GM18499 (cell line): ENCODE data around the gene PPP1R13L.
"Not testable (repeated sequence)": the region's sequence is repeated elsewhere in the genome, so short reads cannot be mapped to it uniquely, and the experiment has no call there.

Experiments
- ATAC-seq: cut with Tn5 transposase; IDR thresholded peaks from one replicate; pipeline ENCODE4 v1.9.1; 2021; ENCODE audit warnings: moderate number of reproducible peaks; ENCODE audit not compliant: insufficient read depth, unreplicated experiment

PPP1R13L gene

DNA sequence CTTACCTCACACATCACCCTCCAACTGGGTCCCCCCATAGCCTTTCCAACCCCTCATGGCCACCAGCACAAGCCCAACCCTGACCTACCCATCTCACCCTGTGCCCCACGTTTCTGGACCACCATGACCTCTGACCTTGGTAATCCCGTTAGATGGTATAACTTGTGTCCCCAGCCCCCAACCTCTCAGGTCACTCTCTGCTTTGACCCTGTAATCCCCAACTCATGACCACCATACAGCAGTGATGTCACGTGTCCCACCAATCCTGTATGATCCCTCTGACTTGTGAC, 55.8 kb downstream of the PPP1R13L start:
- ATAC-seq = no peak

DNA sequence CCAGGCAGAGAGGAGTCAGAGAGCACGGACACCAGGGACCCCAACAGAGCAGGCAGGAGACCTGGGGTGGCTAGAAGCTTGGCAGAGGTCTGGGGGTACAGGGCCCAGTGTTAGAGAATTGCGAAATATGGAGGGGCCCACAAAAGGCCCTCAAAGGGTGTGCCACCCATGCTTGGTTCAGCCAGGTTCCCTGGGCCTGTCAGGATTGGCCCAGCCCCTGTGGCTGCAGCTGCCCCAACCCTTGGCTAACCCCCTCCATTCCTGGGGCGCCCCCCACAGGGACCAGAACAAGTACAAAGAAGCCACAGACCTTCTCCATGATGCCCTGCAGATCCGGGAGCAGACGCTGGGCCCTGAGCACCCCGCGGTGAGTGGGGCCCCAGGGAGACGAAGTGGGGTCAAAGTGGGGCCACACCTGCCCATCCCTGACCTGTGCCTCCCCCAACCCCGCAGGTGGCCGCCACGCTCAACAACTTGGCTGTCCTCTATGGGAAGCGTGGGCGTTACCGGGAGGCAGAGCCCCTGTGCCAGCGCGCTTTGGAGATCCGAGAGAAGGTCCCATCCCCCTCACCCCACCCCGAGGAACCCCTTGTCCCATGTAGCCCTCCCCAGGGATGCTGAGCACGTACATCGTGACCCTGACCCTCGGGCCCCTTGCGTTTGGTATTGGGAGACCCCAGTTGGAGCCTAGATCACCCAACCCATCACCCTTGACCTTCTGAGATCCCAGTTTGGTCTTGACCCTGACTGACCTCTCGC, 56.3 kb downstream of the PPP1R13L start:
- ATAC-seq = no peak

DNA sequence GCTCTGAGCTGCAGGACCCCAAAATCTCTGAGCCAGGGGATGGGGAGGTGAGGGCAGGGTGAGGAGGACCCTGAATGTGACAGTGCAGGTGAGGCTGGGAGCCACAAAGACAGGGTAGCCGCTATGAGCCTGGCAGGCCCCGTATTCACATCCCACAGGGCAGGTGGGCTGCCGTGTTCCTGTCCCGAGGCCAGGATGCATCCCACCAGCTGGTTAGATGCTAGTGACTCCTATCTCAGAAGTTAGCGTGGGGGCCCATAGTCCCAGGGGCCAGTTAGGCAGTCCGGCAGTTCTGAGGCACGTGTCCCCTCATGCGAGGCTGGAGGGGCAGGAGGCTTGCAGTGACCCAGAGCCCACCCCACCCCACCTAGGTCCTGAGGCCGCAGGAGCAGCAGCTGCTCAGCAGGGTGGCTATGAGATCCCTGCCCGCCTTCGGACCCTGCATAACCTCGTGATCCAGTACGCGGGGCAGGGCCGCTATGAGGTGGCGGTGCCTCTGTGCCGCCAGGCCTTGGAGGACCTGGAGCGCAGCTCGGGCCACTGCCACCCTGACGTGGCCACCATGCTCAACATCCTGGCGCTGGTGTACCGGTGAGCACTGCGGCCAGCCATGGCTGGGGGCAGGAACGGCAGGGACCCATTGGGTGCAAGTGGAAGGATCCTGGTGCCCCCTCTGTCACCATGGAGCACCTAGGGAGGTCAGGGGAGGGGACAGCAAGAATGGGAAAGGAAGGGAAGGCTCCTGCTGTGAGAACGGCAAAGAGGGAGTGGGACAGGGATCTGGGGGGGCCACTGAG, 57.1 kb downstream of the PPP1R13L start:
- ATAC-seq = no peak

DNA sequence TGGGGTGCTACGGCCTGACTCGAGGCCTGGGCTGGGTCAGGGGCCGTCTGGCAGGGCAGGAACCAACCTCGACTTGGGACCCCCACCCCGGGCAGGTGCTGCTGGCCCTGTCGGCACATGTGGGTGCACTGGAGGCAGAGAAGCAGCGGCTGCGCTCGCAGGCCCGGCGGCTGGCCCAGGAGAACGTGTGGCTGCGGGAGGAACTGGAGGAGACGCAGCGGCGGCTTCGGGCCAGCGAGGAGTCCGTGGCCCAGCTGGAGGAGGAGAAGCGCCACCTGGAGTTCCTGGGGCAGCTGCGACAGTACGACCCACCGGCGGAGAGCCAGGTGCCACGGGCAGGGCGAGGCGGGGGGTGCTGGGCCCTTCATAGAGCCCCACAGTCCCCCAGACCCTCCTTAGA, 58.4 kb downstream of the PPP1R13L start:
- no peak for ATAC-seq

DNA sequence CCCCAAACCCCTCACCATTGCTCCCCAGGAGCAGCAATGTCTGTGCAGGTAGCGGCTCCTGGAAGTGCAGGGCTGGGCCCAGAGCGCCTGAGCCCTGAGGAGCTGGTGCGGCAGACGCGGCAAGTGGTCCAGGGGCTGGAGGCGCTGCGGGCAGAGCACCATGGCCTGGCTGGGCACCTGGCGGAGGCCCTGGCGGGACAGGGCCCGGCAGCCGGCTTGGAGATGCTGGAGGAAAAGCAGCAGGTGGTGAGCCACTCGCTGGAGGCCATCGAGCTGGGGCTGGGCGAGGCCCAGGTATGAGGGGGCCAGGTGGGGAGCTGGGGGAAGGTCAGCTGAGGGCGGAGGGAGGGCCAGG, 59.4 kb downstream of the PPP1R13L start:
- no peak for ATAC-seq

DNA sequence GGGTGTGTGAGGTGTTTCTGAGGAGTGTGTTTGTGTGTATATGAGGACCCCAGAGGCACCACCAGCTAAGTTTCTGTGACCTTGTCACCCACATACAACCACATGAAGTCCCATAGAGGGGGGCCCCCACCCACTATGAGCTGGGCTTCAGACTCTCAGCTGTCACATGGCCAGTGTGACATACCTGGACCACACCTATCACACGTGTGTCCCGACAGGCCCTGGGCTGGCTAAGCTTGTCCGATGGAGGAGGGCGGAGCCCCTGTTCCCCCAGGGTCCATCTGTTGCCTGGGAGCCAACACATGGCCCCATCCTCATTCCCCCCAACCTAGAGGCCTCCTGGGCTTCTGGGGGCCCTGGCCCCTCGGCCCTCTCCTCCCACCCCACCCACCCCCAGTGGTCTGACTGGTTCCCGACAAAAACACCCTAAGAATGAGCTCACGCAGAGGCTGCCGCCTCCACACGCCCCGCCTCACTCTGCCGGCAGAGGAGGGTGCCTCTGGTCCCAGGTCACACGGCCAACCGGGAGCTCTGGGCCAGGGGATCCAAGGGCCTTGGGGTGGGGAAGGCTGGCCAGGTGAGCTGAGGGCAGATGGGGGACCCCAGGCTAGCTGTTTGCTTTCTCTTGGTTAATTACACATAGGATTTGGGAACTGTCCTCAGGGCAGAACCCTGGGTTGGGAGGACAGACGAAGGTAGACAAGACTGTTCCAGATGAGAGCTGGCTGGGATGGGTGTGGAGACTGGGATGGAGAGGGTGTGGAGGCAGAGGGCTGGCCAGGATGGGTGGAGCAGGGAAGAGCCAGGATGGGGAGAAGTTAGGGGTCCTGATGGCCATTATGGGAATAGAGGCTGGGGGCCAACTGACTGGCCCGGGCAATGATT, 60.0 kb downstream of the PPP1R13L start:
- ATAC-seq = no peak

DNA sequence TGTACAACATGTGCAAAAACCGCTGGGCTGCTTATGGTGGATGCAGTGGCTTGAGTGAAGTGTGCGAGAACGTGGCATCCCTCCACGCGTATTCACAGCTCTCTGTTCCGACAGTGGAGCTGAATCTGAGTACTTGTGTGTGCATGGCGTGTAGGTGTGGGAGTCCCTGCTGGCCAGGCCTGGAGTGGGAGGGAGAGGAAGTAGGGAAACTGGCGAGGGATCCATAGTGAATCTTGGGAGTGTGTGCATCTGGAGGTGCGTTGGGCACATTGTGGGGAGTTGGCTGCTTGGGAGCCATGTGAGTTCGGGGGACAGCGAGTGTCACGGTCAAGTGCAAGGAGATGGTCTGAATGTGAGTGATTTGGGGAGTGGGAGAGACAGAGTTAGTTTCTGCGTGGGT, 62.0 kb downstream of the PPP1R13L start:
- ATAC-seq = no peak

DNA sequence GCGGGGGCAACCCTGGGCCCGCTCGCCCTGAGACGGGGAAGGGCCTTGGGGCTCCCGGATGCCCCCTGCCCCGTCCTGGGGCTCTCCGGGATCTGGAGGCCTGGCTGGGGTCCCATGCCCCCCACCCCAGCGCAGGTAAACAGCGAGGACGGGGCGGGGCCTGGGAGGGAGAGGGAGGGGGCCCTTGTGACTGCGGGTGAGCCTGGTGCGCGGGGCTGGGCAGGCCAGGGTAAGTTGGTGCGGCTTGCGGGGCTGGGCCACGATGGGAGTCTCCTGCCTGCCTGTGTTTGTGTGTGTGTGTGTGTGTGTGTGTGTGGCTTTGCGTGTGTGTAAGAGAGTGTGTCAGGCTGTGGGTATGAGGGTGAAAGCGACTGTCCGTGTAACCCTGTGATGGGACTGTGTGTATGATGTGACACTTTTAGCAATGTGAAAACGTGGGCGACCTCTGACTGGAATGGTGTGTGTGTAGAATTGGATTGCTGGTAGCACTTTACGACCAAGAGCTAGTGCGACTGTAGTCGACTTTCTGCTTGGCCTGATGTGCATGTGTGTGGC, 63.9 kb downstream of the PPP1R13L start:
- ATAC-seq = no peak

DNA sequence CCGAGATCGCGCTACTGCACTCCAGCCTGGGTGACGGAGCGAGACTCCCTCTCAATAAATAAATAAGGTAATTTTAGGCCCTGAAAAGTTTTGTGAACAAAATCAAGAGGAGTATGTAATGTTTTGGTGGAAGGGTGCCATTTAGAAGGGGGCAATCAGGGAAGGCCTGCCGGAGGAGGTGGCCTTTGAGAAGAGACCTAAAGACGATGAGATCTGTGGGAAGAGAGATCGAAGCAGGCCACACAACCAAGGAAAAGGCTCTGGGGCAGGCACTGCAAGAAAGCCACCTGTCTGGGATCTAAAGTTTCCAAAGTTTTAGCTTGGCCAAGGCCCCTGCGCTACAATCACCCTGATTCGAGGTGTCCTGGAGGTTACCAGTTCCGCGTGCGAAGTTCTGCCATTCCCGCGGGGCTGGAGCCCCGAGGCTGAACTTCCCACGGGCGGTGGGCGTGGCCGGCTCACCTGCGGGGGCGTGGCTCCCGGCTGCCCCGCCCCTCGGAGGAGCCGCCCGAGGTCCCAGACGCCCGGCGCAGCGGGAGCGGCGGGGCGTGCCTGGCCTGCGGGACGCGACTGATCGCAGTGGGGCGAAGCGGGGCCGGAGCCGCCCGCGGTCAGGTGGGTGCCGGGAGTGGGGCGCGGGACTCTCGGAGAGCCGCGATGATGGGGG, 64.5 kb downstream of the PPP1R13L start, which contains the start of gene KLC3:
Gene KLC3 (plus strand): TSS at position 519 of the 667 bp plus-strand sequence. CDS start 4,792 bp downstream, outside the sequence.
- no peak for ATAC-seq

DNA sequence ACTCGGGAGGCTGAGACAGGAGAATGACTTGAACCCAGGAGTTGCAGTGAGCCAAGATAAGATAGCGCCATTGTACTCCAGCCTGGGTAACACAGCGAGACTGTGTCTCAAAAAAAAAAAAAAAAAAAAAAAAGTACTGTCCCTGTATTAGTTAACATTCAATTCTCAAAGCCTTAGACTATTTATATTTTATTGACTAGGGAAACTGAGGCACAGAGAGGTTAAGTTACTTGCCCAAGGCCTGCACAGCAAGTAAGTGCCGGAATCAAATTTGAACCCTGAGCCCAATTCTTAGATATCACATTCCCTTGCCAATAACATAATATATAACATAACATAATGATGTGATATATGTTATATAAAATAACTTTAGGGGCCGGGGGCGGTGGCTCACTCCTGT, 65.2 kb downstream of the PPP1R13L start:
- ATAC-seq = no peak

DNA sequence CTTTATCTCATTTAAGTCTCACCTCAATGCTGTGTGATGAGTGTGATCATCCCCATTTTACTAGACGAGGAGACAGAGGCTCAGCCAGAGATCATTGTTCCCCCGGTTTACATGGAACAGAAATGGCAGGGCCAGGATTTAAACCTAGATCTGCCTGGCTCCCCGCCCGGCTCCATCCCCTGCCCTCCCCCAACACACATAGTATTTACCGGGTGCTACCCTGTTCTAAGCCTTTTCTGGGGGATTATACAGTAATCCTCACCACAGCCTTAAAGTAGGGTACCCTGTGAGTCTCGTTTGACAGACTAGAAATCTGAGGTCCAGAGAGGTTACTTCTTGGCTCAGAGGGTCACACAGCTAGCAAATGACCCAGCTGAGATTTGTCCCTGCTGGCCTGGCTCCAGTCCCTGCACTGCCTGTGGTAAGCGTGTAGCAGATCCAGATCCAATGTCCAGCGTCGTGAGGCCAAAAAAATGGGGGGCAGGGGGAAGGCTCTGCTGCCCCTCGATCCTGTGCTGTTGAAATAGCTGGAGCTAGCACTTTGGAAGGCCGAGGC, 68.1 kb downstream of the PPP1R13L start:
- ATAC-seq = no peak

DNA sequence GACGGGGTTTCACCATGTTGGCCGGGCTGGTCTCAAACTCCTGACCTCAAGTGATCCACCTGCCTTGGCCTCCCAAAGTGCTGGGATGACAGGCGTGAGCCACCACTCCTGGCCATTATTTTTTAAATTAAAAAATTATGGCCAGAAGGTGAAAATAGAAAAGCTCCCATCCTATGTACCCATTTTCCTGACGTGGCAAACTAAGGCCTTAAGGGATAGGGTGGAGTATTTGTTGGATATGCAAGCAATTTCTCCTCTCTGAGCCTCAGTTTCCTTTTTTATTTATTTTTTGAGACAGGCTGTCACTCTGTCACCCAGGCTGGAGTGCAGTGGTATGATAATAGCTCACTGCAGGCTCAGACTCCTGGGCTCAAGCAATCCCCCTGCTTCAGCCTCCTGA, 70.0 kb downstream of the PPP1R13L start:
- not testable (repeated sequence) for ATAC-seq

DNA sequence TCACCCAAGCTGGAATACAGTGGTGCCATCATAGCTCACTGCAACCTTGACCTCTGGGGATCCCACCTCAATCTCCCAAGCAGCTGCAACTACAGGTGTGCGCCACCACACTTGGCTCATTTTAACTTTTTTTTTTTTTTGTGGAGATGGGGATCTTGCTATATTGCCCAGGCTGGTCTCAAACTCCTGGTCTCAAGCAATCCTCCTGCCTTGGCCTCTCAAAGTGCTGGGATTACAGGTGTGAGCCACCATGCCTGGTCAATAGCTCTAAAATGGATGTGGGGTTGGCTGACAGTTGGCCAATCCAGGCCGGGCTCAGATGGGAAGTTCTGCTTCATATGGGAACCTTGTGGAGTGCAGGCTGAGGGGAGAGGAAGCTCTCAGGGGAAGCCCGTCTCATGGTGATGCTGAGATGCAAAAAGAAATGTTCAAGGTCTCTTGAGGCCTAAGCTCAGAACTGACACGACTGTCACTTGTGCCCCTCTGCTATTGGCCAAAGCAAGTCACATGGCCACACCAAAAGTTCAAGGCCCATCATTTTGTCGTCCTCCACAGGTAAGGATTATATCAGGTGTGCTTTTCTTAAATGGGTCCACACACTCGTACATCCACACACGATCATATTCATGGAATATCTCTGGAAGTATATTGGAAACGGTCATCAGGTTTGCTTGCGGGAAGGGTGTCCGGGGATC, 71.1 kb downstream of the PPP1R13L start:
- ATAC-seq = no peak

DNA sequence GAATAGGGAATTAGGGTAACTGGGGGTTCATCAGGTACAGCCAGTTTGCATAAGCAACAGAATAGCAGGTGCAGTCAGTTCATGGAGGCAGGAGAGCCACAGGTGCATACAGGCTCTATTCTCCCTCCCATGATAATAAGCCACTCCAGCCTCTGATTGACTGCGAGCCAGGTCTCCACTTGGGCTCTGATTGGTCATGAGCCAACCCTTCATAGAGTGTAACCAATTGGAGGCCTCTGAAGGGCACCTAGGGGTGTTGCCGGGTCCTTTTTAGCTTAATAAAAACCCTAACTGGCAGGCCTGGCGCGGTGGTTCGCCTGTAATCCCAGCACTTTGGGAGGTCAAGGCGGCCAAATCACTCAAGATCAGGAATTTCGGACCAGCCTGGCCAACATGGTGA, 73.5 kb downstream of the PPP1R13L start:
- no peak for ATAC-seq
